Caco-2 (cell line): Measurements from ENCODE around the gene NEK8. TPM values are rescaled to one million over a fixed set of nuclear protein-coding genes. Genes with fewer than 3 reads are reported as not detected.

ENCODE experiments used
- BruUV-seq: library from RNA; stranded (reverse); fragments of 400-500 nt; replicated peaks from 2 replicates; lab custom pipeline; 2021; lab: Mats Ljungman, UMichigan
- CTCF ChIA-PET: fragments of 300-600 bp; sonication (Branson Sonifier 250); formaldehyde crosslinking; loops from one replicate; lab custom pipeline; 2022; ENCODE audit warnings: antibody characterized with exemption; lab: Charles Lee
- POLR2A ChIA-PET: fragments of 300-600 bp; sonication (Branson Sonifier 250); formaldehyde crosslinking; loops from one replicate; lab custom pipeline; 2022; ENCODE audit warnings: antibody characterized with exemption; lab: Charles Lee
- DNase-seq, 2 experiments: peaks; one replicate each; pipeline versions ENCODE4 v3.0.0 to v3.0.0-alpha.2; 2020 to 2022
- H3K27me3 ChIP-seq: replicated peaks from 2 replicates; pipeline ENCODE4 v1.6.0; 2011; ENCODE audit warnings: low read length; ENCODE audit not compliant: control insufficient read depth, insufficient read depth
- H3K36me3 ChIP-seq: 2 replicates; pipeline ENCODE4 v1.5.1; 2011; ENCODE audit warnings: low read length; ENCODE audit not compliant: control insufficient read depth, insufficient read depth
- H3K4me1 ChIP-seq: fragments of 250-450 bp; sonication (Bioruptor Pico); 2 replicates; pipeline ENCODE4 v1.5.1; 2020; ENCODE audit warnings: mild to moderate bottlenecking
- H3K4me3 ChIP-seq: 2 replicates; pipeline ENCODE4 v1.5.1; 2011; ENCODE audit warnings: low read depth, mild to moderate bottlenecking, control low read depth, low read length
- H3K9me3 ChIP-seq: fragments of 250-450 bp; sonication (Bioruptor Pico); 2 replicates; pipeline ENCODE4 v1.5.1; 2020; ENCODE audit warnings: mild to moderate bottlenecking, moderate library complexity
- H3K27ac Mint-ChIP-seq: one replicate; pipeline ENCODE4 v1.8.0; 2022; ENCODE audit warnings: mixed read lengths; ENCODE audit not compliant: unreplicated experiment
- H3K27me3 Mint-ChIP-seq: one replicate; pipeline ENCODE4 v1.8.0; 2022; ENCODE audit warnings: mixed read lengths; ENCODE audit not compliant: insufficient read depth, unreplicated experiment
- H3K36me3 Mint-ChIP-seq: one replicate; pipeline ENCODE4 v1.8.0; 2022; ENCODE audit warnings: mild to moderate bottlenecking, mixed read lengths; ENCODE audit not compliant: insufficient read depth, unreplicated experiment
- H3K4me1 Mint-ChIP-seq: one replicate; pipeline ENCODE4 v1.8.0; 2022; ENCODE audit warnings: low read depth, mixed read lengths; ENCODE audit not compliant: unreplicated experiment
- H3K4me3 Mint-ChIP-seq: one replicate; pipeline ENCODE4 v1.8.0; 2022; ENCODE audit warnings: mild to moderate bottlenecking, moderate library complexity, mixed read lengths; ENCODE audit not compliant: unreplicated experiment
- H3K9me3 Mint-ChIP-seq: one replicate; pipeline ENCODE4 v1.8.0; 2022; ENCODE audit warnings: mixed read lengths; ENCODE audit not compliant: unreplicated experiment
- CTCF ChIP-seq, 2 experiments: fragments of 200-600 bp in 1 of 2; IDR thresholded peaks; 1 replicate in 1 of 2; 2 replicates in 1 of 2; pipeline versions ENCODE4 v1.5.1 to v1.8.0; 2011 to 2022; ENCODE audit warnings: antibody characterized with exemption in 1 of 2, control low read depth in 1 of 2, inconsistent platforms in 1 of 2, low read depth in 1 of 2, low read length in 1 of 2, mild to moderate bottlenecking in 1 of 2, moderate library complexity in 1 of 2; ENCODE audit not compliant: insufficient read depth in 1 of 2, severe bottlenecking in 1 of 2, unreplicated experiment in 1 of 2
- intact Hi-C: fragments of 100-400 bp; cut with micrococcal nuclease; formaldehyde crosslinking; loops from one replicate; pipeline ENCODE4 v1.10.0; 2022; ENCODE audit not compliant: unreplicated experiment
- total RNA-seq: library from RNA; stranded (reverse); gene quantifications from 2 replicates; pipeline ENCODE4 v1.2.3, GENCODE V29; 2022

NEK8 gene
- total RNA-seq, 1 experiment from 2014 or later: 11.0 TPM

GRCh38 chr17:28744972-28745785, 16.6 kb downstream of the NEK8 start:
- Mint-ChIP-seq H3K4me3 (peak overlapping the region; percentile 95), H3K27me3 (no peaks in the 10 kb centered on the region), H3K27ac (peak overlapping the region; percentile 96), H3K4me1 (peaks cover 12% of the 10 kb centered on the region), H3K9me3 (no peaks in the 10 kb centered on the region), H3K36me3 (peaks cover 80% of the 10 kb centered on the region)
- CTCF ChIA-PET: interaction anchor here (0.7 to 9.5 kb wide), 4 partner anchors 18 to 205 kb away, joined by 3 to 324 read pairs (median 10); partner anchors contain the start of genes NEK8 and TLCD1
- POLR2A ChIA-PET: interaction anchor here (1.0 to 8.1 kb wide), 4 partner anchors 10 to 100 kb away, joined by 3 to 165 read pairs (median 28); partner anchors contain the start of genes BLTP2, NEK8, RPL23A and TLCD1
- peak in 1 of 2 experiments; percentile 1 for TF ChIP-seq CTCF (IDR thresholded peaks at IDR 0.05; ENCODE audit: insufficient read depth in 1 of 2, low read depth in 1 of 2, low read length in 1 of 2, severe bottlenecking in 1 of 2, unreplicated experiment in 1 of 2)
- intact Hi-C loops: loop anchor here (5.0 kb wide), 1 partner anchor 207 kb away; the partner anchor contains the start of gene PHF12
- H3K4me1 ChIP-seq: peaks cover 40% of the 10 kb centered on the region
- H3K4me3 ChIP-seq: peak overlapping the region; percentile 68
- H3K27me3 ChIP-seq: no peaks in the 10 kb centered on the region
- peaks cover 18% of the 10 kb centered on the region for H3K36me3 ChIP-seq
- BruUV-seq: no TSS peak
- no peaks in the 10 kb centered on the region for H3K9me3 ChIP-seq
- peak; percentile 79 to 86 for DNase-seq

GRCh38 chr17:28745786-28746411, 17.3 kb downstream of the NEK8 start:
- H3K4me1 Mint-ChIP-seq: peaks cover 12% of the 10 kb centered on the region
- intact Hi-C loops: no loop called here
- no TSS peak for BruUV-seq

More at GRCh38 chr17:28745786-28746411, 17.3 kb downstream of the NEK8 start:
- peaks cover 40% of the 10 kb centered on the region for H3K4me1 ChIP-seq
- H3K27me3 Mint-ChIP-seq: no peaks in the 10 kb centered on the region
- H3K36me3 ChIP-seq: peaks cover 22% of the 10 kb centered on the region
- H3K9me3 ChIP-seq: no peaks in the 10 kb centered on the region
- CTCF ChIA-PET: interaction anchor here (0.7 to 9.5 kb wide), 5 partner anchors 18 to 204 kb away, joined by 3 to 324 read pairs (median 18); partner anchors contain the start of genes NEK8, PROCA1 and TLCD1
- H3K36me3 Mint-ChIP-seq: peaks cover 88% of the 10 kb centered on the region
- no peak for TF ChIP-seq CTCF (IDR thresholded peaks at IDR 0.05; ENCODE audit: insufficient read depth in 1 of 2, low read depth in 1 of 2, low read length in 1 of 2, severe bottlenecking in 1 of 2, unreplicated experiment in 1 of 2)
- POLR2A ChIA-PET: interaction anchor here (0.6 to 8.1 kb wide), 5 partner anchors 11 to 101 kb away, joined by 3 to 165 read pairs (median 5); partner anchors contain the start of genes BLTP2, NEK8, RPL23A and TLCD1
- no peaks in the 10 kb centered on the region for H3K9me3 Mint-ChIP-seq
- peak overlapping the region; percentile 95 for H3K4me3 Mint-ChIP-seq
- peak overlapping the region; percentile 68 for H3K4me3 ChIP-seq
- DNase-seq: peak in 1 of 2 experiments; percentile 53
- H3K27me3 ChIP-seq: no peaks in the 10 kb centered on the region
- H3K27ac Mint-ChIP-seq: peak overlapping the region; percentile 96
